WTC11 (cell line): ENCODE results near the gene STK38L. TPM values are rescaled to one million over a fixed set of nuclear protein-coding genes. Genes with fewer than 3 reads are reported as not detected.

Source experiments
- ATAC-seq: fragments of 200-7000 bp; cut with Tn5 transposase; 2 replicates; pipeline ENCODE4 v1.10.0; 2021; ENCODE audit warnings: mild to moderate bottlenecking, moderate library complexity
- CTCF ChIA-PET: fragments of 300-600 bp; sonication (Branson Sonifier 250); formaldehyde crosslinking; loops from one replicate; lab custom pipeline; 2021; ENCODE audit warnings: antibody characterized with exemption; lab: Charles Lee
- POLR2A ChIA-PET: fragments of 350-600 bp; sonication (Branson Sonifier 250); formaldehyde crosslinking; loops from one replicate; lab custom pipeline; 2021; ENCODE audit warnings: antibody characterized with exemption; lab: Charles Lee
- DNase-seq: peaks from one replicate; pipeline ENCODE4 v3.0.0; 2021; ENCODE audit warnings: low spot score
- H3K27ac Mint-ChIP-seq: 2 replicates; pipeline ENCODE4 v1.8.0; 2021; ENCODE audit warnings: mixed read lengths
- H3K27me3 Mint-ChIP-seq: 2 replicates; pipeline ENCODE4 v1.8.0; 2021; ENCODE audit warnings: low read depth, mild to moderate bottlenecking, moderate library complexity, mixed read lengths
- H3K36me3 Mint-ChIP-seq: 2 replicates; pipeline ENCODE4 v1.8.0; 2021; ENCODE audit warnings: mixed read lengths
- H3K4me1 Mint-ChIP-seq: 2 replicates; pipeline ENCODE4 v1.8.0; 2022; ENCODE audit warnings: mixed read lengths
- H3K4me3 Mint-ChIP-seq: 2 replicates; pipeline ENCODE4 v1.8.0; 2021; ENCODE audit warnings: mild to moderate bottlenecking, moderate library complexity, mixed read lengths
- H3K9me3 Mint-ChIP-seq: 2 replicates; pipeline ENCODE4 v1.8.0; 2021; ENCODE audit warnings: mixed read lengths
- CTCF ChIP-seq: fragments of 200-600 bp; IDR thresholded peaks from 2 replicates; pipeline ENCODE4 v1.8.0; 2022; ENCODE audit warnings: antibody characterized with exemption
- EMX1 ChIP-seq: fragments of 250-450 bp; sonication (Bioruptor Pico); IDR thresholded peaks from 2 replicates; pipeline ENCODE4 v1.8.0; 2021; ENCODE audit warnings: mild to moderate bottlenecking
- ESRRA ChIP-seq: sonication (generic); formaldehyde crosslinking; IDR thresholded peaks from 2 replicates; pipeline ENCODE4 v1.8.1; 2022; ENCODE audit warnings: mild to moderate bottlenecking, missing genetic modification reagents, borderline replicate concordance
- ETV6 ChIP-seq: sonication (generic); formaldehyde crosslinking; IDR thresholded peaks from 2 replicates; pipeline ENCODE4 v1.8.1; 2022; ENCODE audit warnings: mild to moderate bottlenecking, missing genetic modification reagents
- GRHL2 ChIP-seq: fragments of 250-450 bp; sonication (Bioruptor Pico); IDR thresholded peaks from 2 replicates; pipeline ENCODE4 v1.8.0; 2022; ENCODE audit warnings: mild to moderate bottlenecking, moderate library complexity; ENCODE audit not compliant: insufficient replicate concordance, severe bottlenecking
- JUN ChIP-seq: sonication (generic); formaldehyde crosslinking; IDR thresholded peaks from 2 replicates; pipeline ENCODE4 v1.8.0; 2023; ENCODE audit warnings: mild to moderate bottlenecking, missing genetic modification reagents
- MYBL2 ChIP-seq: sonication (generic); formaldehyde crosslinking; IDR thresholded peaks from 2 replicates; pipeline ENCODE4 v1.8.1; 2023; ENCODE audit warnings: mild to moderate bottlenecking, moderate library complexity, missing genetic modification reagents
- NFYB ChIP-seq: sonication (generic); formaldehyde crosslinking; conservative IDR thresholded peaks from 2 replicates; pipeline ENCODE4 v1.8.0; 2022; ENCODE audit warnings: low read depth, missing genetic modification reagents
- SOX15 ChIP-seq: fragments of 250-450 bp; sonication (Bioruptor Pico); IDR thresholded peaks from 2 replicates; pipeline ENCODE4 v1.9.0; 2021; ENCODE audit warnings: mild to moderate bottlenecking
- TEAD1 ChIP-seq: sonication (generic); formaldehyde crosslinking; IDR thresholded peaks from 2 replicates; pipeline ENCODE4 v1.8.0; 2022; ENCODE audit warnings: mild to moderate bottlenecking, missing genetic modification reagents
- ZNF281 ChIP-seq: sonication (generic); formaldehyde crosslinking; IDR thresholded peaks from 2 replicates; pipeline ENCODE4 v1.8.0; 2023; ENCODE audit warnings: mild to moderate bottlenecking, missing genetic modification reagents
- total RNA-seq: library from RNA; stranded (reverse); gene quantifications from 3 replicates; pipeline ENCODE4 v1.2.3, GENCODE V29; 2021
- TF ChIP-seq, protein P1 (sequence below): sonication (generic); formaldehyde crosslinking; IDR thresholded peaks from 2 replicates; pipeline ENCODE4 v1.8.1; 2022; ENCODE audit warnings: low read depth, mild to moderate bottlenecking, moderate library complexity, missing genetic modification reagents, borderline replicate concordance
- TF ChIP-seq, protein P2 (sequence below): fragments of 250-450 bp; sonication (Bioruptor Pico); IDR thresholded peaks from 2 replicates; pipeline ENCODE4 v1.9.0; 2021; ENCODE audit warnings: mild to moderate bottlenecking, borderline replicate concordance
- TF ChIP-seq, protein P3 (sequence below): sonication (generic); formaldehyde crosslinking; IDR thresholded peaks from 2 replicates; pipeline ENCODE4 v1.8.1; 2022; ENCODE audit warnings: missing genetic modification reagents, borderline replicate concordance

Gene STK38L
- total RNA-seq, 1 experiment from 2014 or later, result 47.2 TPM

- peak overlapping the region; percentile 91 for H3K4me3 Mint-ChIP-seq
- H3K27ac Mint-ChIP-seq, result no peak overlapping the region
- POLR2A ChIA-PET, result interaction anchor here (0.8 kb wide), 1 partner anchor 105 kb away, joined by 5 read pairs; no protein-coding TSS in a partner anchor
- peaks cover 19% of the 10 kb centered on the region for H3K4me1 Mint-ChIP-seq
- H3K9me3 Mint-ChIP-seq, result no peaks in the 10 kb centered on the region
- DNase-seq, result peak; percentile 39
- peak; percentile 18 for ATAC-seq
- TF ChIP-seq GRHL2 (no peak), EMX1 (no peak), TEAD1 (no peak), NFYB (no peak), ETV6 (CRISPR knock-in tag) (no peak), MYBL2 (0 out of 2 replicates have a peak, but pooled peaks have one; percentile 44), JUN (CRISPR knock-in tag) (no peak), CTCF (no peak)
- TF ChIP-seq, protein P1, sequence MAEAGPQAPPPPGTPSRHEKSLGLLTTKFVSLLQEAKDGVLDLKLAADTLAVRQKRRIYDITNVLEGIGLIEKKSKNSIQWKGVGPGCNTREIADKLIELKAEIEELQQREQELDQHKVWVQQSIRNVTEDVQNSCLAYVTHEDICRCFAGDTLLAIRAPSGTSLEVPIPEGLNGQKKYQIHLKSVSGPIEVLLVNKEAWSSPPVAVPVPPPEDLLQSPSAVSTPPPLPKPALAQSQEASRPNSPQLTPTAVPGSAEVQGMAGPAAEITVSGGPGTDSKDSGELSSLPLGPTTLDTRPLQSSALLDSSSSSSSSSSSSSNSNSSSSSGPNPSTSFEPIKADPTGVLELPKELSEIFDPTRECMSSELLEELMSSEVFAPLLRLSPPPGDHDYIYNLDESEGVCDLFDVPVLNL (CRISPR knock-in tag), result no peak
- TF ChIP-seq, protein P2, sequence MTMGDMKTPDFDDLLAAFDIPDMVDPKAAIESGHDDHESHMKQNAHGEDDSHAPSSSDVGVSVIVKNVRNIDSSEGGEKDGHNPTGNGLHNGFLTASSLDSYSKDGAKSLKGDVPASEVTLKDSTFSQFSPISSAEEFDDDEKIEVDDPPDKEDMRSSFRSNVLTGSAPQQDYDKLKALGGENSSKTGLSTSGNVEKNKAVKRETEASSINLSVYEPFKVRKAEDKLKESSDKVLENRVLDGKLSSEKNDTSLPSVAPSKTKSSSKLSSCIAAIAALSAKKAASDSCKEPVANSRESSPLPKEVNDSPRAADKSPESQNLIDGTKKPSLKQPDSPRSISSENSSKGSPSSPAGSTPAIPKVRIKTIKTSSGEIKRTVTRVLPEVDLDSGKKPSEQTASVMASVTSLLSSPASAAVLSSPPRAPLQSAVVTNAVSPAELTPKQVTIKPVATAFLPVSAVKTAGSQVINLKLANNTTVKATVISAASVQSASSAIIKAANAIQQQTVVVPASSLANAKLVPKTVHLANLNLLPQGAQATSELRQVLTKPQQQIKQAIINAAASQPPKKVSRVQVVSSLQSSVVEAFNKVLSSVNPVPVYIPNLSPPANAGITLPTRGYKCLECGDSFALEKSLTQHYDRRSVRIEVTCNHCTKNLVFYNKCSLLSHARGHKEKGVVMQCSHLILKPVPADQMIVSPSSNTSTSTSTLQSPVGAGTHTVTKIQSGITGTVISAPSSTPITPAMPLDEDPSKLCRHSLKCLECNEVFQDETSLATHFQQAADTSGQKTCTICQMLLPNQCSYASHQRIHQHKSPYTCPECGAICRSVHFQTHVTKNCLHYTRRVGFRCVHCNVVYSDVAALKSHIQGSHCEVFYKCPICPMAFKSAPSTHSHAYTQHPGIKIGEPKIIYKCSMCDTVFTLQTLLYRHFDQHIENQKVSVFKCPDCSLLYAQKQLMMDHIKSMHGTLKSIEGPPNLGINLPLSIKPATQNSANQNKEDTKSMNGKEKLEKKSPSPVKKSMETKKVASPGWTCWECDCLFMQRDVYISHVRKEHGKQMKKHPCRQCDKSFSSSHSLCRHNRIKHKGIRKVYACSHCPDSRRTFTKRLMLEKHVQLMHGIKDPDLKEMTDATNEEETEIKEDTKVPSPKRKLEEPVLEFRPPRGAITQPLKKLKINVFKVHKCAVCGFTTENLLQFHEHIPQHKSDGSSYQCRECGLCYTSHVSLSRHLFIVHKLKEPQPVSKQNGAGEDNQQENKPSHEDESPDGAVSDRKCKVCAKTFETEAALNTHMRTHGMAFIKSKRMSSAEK (CRISPR knock-in tag), result no peak
- TF ChIP-seq, protein P3, sequence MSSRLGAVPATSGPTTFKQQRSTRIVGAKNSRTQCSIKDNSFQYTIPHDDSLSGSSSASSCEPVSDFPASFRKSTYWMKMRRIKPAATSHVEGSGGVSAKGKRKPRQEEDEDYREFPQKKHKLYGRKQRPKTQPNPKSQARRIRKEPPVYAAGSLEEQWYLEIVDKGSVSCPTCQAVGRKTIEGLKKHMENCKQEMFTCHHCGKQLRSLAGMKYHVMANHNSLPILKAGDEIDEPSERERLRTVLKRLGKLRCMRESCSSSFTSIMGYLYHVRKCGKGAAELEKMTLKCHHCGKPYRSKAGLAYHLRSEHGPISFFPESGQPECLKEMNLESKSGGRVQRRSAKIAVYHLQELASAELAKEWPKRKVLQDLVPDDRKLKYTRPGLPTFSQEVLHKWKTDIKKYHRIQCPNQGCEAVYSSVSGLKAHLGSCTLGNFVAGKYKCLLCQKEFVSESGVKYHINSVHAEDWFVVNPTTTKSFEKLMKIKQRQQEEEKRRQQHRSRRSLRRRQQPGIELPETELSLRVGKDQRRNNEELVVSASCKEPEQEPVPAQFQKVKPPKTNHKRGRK (CRISPR knock-in tag), result 0 out of 2 replicates have a peak, but pooled peaks have one; percentile 31
- TF ChIP-seq, all 79 proteins: peak for 2
- CTCF ChIA-PET, result interaction anchor here (0.8 kb wide), 1 partner anchor 302 kb away, joined by 3 read pairs; no protein-coding TSS in a partner anchor
- Mint-ChIP-seq H3K27me3 (peaks cover 33% of the 10 kb centered on the region), H3K36me3 (no peaks in the 10 kb centered on the region)
These were observed 89.4 kb downstream of the STK38L start for GRCh38 chr12:27333403-27334009.

- H3K27me3 Mint-ChIP-seq, result peaks cover 33% of the 10 kb centered on the region
- no peak overlapping the region for H3K27ac Mint-ChIP-seq
- CTCF ChIA-PET, result interaction anchor here (0.8 kb wide), 1 partner anchor 301 kb away, joined by 3 read pairs; no protein-coding TSS in a partner anchor
- no peaks in the 10 kb centered on the region for H3K9me3 Mint-ChIP-seq
- peak overlapping the region; percentile 91 for H3K4me3 Mint-ChIP-seq
- DNase-seq (no peak), ATAC-seq (no peak)
- no peak for TF ChIP-seq JUN (CRISPR knock-in tag)
- no peak for TF ChIP-seq ZNF281 (CRISPR knock-in tag)
- no peak for TF ChIP-seq ESRRA
- TF ChIP-seq SOX15 (CRISPR knock-in tag), result no peak
- TF ChIP-seq NFYB, result no peak
- H3K36me3 Mint-ChIP-seq, result no peaks in the 10 kb centered on the region
- POLR2A ChIA-PET, result interaction anchor here (0.8 kb wide), 1 partner anchor 106 kb away, joined by 5 read pairs; no protein-coding TSS in a partner anchor
- H3K4me1 Mint-ChIP-seq, result peaks cover 19% of the 10 kb centered on the region
These were observed 90.1 kb downstream of the STK38L start for GRCh38 chr12:27334042-27334720.
